Mucosa of rectum (tissue), 2 donors: ENCODE data around the gene ADAP1.
"Not testable (repeated sequence)": the region's sequence is repeated elsewhere in the genome, so short reads cannot be mapped to it uniquely, and the experiment has no call there.

Source experiments
- H3K27ac ChIP-seq, 2 donors: one replicate each; pipeline ENCODE4 v1.7.0; 2013; ENCODE audit warnings: inconsistent platforms in 2 of 2, low read depth in 2 of 2, low read length in 2 of 2
- H3K27me3 ChIP-seq, 2 donors: one replicate each; pipeline ENCODE4 v1.7.0; 2013; ENCODE audit warnings: low read length in 2 of 2; ENCODE audit not compliant: control insufficient read depth in 2 of 2, insufficient read depth in 2 of 2
- H3K36me3 ChIP-seq, 2 donors: one replicate each; pipeline ENCODE4 v1.7.0; 2013; ENCODE audit warnings: low read length in 2 of 2; ENCODE audit not compliant: control insufficient read depth in 2 of 2, insufficient read depth in 2 of 2
- H3K4me1 ChIP-seq, 2 donors: one replicate each; pipeline ENCODE4 v1.7.0; 2013; ENCODE audit warnings: low read length in 2 of 2, mild to moderate bottlenecking in 1 of 2; ENCODE audit not compliant: control insufficient read depth in 2 of 2, insufficient read depth in 2 of 2
- H3K4me3 ChIP-seq, 2 donors: one replicate each; pipeline ENCODE4 v1.7.0; 2013; ENCODE audit warnings: low read length in 2 of 2
- H3K9ac ChIP-seq, 2 donors: one replicate each; pipeline ENCODE4 v1.7.0; 2013; ENCODE audit warnings: low read length in 2 of 2, low read depth in 1 of 2, mild to moderate bottlenecking in 1 of 2
- H3K9me3 ChIP-seq, 2 donors: one replicate each; pipeline ENCODE4 v1.7.0; 2013; ENCODE audit warnings: low read length in 2 of 2; ENCODE audit not compliant: control insufficient read depth in 2 of 2
- donor health status: healthy.
- donor health status: Normal muscosa, but diverticular disease.

Gene ADAP1

DNA sequence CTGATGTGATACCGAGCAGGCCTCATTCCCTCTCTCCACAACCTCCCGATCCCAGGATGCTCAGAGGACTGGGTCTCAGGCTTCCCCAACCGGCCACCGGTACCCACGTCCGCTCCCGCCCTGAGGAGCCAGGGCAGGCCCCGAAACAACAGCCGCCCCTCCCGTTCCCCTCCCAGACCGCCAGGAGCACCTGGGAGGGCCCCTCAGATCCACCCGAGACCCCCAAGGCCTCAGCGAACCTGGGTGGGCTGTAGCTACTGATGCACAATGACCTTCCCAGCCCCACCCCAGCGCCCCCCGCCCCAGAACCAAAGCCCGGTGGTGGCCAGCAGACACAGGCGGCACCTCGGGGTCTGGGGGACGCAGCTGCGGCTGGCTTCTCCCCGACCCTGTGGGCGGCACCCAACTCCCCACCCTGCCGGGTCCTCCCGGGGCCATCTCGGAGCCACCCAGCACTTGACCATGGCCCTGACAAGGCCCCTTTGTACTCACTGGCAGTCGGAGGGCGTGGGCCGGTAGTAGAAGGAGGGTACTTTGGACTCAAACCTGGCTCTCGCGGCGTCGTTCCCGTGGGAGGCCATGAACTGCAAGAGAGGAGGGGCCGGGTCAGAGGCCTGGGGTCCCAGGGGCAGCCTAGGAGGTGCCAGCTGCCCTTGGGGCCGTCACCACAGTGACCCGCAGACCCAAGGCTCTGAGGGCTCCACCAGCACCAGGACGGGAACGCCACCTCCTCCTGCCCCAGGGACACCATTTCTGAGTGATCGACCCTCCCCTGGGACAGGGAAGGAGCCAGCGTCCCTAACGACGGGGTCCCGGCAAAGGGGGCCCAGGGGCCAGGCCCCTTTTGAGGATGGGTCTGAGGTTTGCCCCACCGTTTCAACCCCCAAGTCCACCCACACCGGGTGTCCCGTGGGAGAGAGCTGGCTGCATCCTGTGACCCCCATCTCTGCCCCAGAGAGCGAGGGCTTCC, 28.1 kb downstream of the ADAP1 start:
- peaks cover 3% of the 10 kb centered on the region in 2 donors for H3K36me3 ChIP-seq
- peak overlapping the region; percentile 13 to 39 for H3K4me3 ChIP-seq
- H3K27me3 ChIP-seq, result no peaks in the 10 kb centered on the region
- peak overlapping the region; percentile 94 to 98 for H3K27ac ChIP-seq
- H3K9ac ChIP-seq, result peak overlapping the region; percentile 52 to 82
- H3K9me3 ChIP-seq, result no peaks in the 10 kb centered on the region
- peaks cover 54 to 56% of the 10 kb centered on the region in 2 donors for H3K4me1 ChIP-seq

DNA sequence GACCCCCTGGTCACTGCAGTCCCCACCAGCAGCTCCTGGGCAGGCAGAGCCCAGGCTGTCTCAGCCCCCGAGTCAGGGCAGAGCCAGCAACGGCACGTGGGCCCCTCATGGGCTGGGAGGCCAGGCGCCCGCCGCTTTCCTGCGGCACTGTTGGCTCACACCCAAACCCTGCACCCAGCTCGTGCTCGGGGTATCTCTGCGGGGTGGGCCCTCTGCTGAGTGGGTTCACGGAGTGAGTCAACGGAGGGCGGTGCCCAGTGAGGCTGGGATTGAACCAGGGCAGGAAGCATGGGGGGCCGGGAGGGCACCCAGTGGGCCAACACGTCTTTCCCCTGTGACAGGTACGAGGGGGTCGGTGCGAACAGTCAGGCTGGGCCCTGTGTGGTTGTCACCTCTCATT, 28.9 kb downstream of the ADAP1 start:
- Histone ChIP-seq H3K27ac (peak overlapping the region; percentile 94 to 98), H3K4me1 (peaks cover 61 to 62% of the 10 kb centered on the region in 2 donors), H3K9ac (peak overlapping the region; percentile 52 to 82), H3K36me3 (peaks cover 3% of the 10 kb centered on the region in 2 donors), H3K4me3 (peak overlapping the region; percentile 13 to 39), H3K9me3 (no peaks in the 10 kb centered on the region), H3K27me3 (no peaks in the 10 kb centered on the region)

DNA sequence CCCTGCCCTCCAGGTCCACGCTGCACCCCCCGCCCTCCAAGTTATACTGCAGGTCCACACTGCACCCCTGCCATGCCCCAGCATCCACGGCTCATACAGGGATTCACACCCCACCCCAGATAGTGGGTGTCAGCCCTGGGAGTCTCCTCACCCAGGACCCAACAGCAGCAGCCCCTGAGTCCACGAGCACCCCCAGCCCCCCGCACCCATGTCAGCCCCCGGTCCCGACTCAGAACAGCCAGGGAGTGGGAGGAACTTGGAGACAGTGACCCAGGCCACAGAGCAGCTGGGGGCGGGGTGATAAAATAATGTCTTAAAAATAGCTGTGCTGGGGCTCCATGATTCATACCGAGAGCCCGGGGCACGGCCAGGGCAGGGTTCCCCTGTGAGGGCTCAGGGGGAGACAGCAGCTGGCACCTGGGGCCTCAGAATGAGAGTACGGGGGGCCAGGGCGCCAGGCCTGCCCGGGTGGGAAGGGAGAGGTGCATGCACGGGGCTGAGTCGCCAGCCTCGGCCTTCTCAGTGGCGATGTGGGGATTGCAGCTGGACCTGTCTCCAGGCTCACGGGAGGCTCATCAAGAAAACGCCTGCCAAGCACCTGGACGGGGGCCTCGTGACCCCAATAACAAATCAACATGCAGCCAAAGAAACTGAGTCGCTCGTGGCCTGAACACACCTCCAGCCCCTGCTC, 29.8 kb downstream of the ADAP1 start:
- Histone ChIP-seq H3K36me3 (peaks cover 3% of the 10 kb centered on the region in 2 donors), H3K4me1 (peaks cover 68 to 69% of the 10 kb centered on the region in 2 donors), H3K9me3 (no peaks in the 10 kb centered on the region), H3K4me3 (no peak overlapping the region), H3K27me3 (no peaks in the 10 kb centered on the region), H3K9ac (peak overlapping the region; percentile 24 to 65), H3K27ac (peak overlapping the region; percentile 79 to 98)

DNA sequence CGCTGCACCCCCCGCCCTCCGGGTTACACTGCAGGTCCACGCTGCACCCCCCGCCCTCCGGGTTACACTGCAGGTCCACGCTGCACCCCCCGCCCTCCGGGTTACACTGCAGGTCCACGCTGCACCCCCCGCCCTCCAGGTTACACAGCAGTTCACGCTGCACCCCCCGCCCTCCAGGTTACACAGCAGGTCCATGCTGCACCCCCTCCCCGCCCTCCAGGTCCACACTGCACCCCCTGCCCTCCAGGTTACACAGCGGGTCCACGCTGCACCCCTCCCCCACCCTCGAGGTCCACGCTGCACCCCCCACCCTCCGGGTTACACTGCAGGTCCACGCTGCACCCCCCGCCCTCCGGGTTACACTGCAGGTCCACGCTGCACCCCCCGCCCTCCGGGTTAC, 30.4 kb downstream of the ADAP1 start:
- peak overlapping the region in 1 of 2 donors; percentile 92 for H3K9ac ChIP-seq
- not testable (repeated sequence) for H3K36me3 ChIP-seq, H3K27me3 ChIP-seq, H3K9me3 ChIP-seq, H3K4me3 ChIP-seq
- peaks cover 68 to 69% of the 10 kb centered on the region in 2 donors for H3K4me1 ChIP-seq
- peak overlapping the region; percentile 97 to 98 for H3K27ac ChIP-seq

DNA sequence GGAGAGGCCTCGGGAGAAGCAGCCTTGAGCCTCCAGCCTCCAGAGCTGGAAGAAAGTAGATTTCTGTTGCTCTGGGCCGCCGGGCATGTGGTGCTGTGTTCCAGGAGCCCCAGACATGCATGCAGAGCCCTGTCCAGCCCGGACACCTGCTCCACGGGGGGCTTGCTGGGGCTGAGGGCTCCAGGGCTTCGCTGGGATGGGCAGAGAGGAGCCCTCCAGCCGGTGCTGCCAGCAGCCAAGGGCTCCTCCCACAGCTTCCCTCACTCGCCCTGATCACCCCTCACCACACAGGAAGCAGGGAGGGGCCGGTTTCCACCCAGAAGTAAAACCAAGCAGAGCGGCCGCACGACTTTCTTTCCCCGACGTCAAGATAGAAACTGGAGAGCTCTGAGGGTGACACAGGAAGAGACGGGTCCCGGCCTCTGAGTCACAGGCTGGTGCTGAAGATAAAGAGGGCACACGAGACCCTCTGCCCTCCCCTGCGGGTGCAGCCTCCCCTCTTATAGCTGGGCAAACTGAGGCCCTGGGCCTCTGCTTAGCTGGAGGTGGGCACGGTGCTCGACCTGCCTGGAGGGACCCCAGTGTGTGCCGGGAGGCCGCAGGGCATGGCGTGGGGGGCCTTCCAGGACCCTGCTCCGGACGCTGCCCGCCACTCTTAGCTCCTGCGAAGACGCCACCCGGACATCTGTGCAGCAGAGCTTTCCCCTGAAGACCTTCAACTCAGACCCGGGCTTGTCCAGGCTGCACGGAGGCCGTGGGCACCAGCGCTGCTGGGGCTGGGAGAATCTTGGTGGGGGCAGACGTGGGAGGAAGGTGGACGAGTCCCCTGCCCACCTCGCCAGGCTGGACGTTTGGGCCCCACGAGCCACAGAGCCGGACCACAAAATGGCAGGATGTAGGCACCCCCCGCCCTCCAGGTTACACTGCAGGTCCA, 31.1 kb downstream of the ADAP1 start:
- peak overlapping the region; percentile 97 to 98 for H3K27ac ChIP-seq
- H3K27me3 ChIP-seq, result no peaks in the 10 kb centered on the region
- peaks cover 67 to 68% of the 10 kb centered on the region in 2 donors for H3K4me1 ChIP-seq
- H3K36me3 ChIP-seq, result no peaks in the 10 kb centered on the region
- H3K9ac ChIP-seq, result peak overlapping the region; percentile 74 to 92
- H3K9me3 ChIP-seq, result no peaks in the 10 kb centered on the region
- peak overlapping the region; percentile 31 to 61 for H3K4me3 ChIP-seq

DNA sequence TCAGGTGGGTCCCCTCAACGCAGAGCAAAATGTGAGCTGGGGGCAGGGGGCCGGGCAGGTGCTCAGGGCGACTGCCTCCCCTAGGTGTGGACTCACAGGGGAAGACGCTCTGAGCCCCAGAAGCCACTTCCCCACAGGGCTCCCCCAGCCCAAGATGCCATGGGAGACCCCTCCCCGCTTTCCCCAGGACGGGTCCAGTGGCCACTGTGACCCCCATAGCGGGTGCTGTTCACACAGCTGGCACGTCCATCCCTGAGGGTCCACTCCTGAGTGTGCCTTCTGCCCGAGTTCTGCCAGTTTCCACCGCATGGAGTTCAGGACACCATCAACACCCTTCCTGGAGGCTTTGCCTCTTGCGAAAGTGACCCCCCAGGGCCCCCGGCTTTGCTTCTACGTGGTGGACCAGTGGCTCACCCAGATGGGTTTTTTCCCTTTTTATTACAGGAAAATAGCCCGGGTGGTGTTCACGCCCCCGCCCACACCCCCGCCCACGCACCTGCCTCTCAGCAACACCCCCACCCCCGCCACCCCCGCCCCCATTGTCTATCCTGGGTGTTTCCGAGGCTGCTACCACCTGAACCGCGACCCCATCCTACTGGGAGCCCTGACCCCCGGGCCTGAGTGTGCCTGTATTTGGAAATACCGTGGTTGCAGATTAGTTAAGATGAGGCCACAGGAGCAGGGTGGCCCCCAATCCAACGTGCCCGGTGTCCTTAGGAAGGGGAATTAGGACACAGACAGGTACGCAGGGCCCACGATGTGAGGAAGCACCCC, 32.0 kb downstream of the ADAP1 start:
- Histone ChIP-seq H3K36me3 (peaks cover 0 to 2% of the 10 kb centered on the region in 2 donors), H3K4me1 (peaks cover 64 to 69% of the 10 kb centered on the region in 2 donors), H3K9me3 (no peaks in the 10 kb centered on the region), H3K4me3 (peak overlapping the region; percentile 40 to 57), H3K9ac (peak overlapping the region; percentile 74 to 92), H3K27me3 (no peaks in the 10 kb centered on the region), H3K27ac (peak overlapping the region; percentile 97 to 98)

DNA sequence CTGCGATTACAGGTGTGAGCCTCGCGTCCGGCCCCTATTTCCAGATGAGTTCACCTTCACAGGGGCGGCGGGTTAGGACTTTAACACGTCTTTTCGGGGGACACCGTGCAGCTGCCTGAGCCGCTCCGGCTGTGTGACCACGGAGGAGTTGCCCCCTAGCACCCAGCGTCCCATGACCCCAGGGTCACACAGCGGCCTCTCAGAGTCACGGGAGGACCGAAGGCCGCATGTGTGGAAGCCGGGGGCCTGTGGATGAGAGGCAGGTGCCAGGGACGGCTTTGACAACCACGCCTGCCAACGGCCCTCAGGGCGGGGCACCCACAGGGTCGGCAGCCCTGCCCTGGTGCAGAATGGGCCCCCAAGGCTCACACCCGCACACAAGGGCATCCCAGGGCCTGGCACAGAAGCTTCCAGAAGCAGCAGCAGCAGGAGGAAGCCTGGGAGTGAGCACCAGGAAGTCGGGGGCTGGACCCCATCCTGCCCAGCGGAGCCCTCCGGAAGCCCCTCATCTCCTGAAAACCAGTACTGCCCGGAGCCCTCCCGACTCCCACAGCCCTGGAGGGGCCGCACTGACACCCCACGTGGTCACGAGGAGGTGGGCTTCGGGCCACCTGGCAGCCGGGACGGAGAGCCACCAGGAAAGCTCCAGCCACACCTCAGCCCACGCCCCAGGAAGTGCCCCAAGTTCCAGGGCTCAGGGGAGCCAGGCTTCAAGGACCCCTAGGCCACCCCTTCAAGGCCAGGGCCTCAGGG, 32.7 kb downstream of the ADAP1 start:
- Histone ChIP-seq H3K27ac (peak overlapping the region; percentile 80 to 97), H3K9ac (peak overlapping the region; percentile 67 to 68), H3K27me3 (no peaks in the 10 kb centered on the region), H3K36me3 (peaks cover 0 to 2% of the 10 kb centered on the region in 2 donors), H3K4me3 (no peak overlapping the region), H3K4me1 (peaks cover 56 to 62% of the 10 kb centered on the region in 2 donors), H3K9me3 (no peaks in the 10 kb centered on the region)

DNA sequence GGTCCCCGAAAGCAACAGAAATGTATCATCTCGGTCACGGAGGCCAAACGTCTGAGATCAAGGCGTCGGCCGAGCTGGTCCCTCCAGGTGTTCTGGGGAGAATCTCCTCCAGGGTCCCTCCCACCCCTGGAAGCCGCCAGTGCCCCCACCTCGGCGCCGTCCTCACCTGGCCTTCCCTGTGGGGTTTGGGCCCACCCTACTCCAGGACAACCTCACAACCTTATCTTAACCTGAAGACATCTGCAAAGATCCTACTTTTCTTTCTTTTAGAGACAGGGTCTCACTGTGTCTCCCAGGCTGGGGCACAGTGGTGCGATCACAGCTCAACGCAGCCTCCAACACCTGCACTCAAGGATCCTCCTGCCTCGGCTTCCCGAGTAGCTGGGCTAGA, 33.4 kb downstream of the ADAP1 start:
- peak overlapping the region in 1 of 2 donors; percentile 57 for H3K4me3 ChIP-seq
- peak overlapping the region; percentile 80 to 97 for H3K27ac ChIP-seq
- H3K9me3 ChIP-seq, result no peaks in the 10 kb centered on the region
- peaks cover 59 to 60% of the 10 kb centered on the region in 2 donors for H3K4me1 ChIP-seq
- peak overlapping the region in 1 of 2 donors; percentile 67 for H3K9ac ChIP-seq
- H3K36me3 ChIP-seq, result peaks cover 0 to 2% of the 10 kb centered on the region in 2 donors
- H3K27me3 ChIP-seq, result no peaks in the 10 kb centered on the region
